OCI-LY7 (cell line): ENCODE data around the gene SPRY4. TPM values are rescaled to one million over a fixed set of nuclear protein-coding genes. Genes with fewer than 3 reads are reported as not detected.

ENCODE experiments used
- Bru-seq: library from RNA; stranded (reverse); fragments of 400-500 nt; gene quantifications from one replicate; lab custom pipeline; 2021; lab: Mats Ljungman, UMichigan
- BruChase-seq, 2 experiments: library from RNA; stranded (reverse); fragments of 400-500 nt; gene quantifications; one replicate each; lab custom pipeline; 2021; lab: Mats Ljungman, UMichigan
- BruUV-seq: library from RNA; stranded (reverse); fragments of 400-500 nt; replicated peaks from 2 replicates; lab custom pipeline; 2021; lab: Mats Ljungman, UMichigan
- CTCF ChIA-PET: fragments of 300-600 bp; sonication (Branson Sonifier 250); formaldehyde crosslinking; loops from one replicate; lab custom pipeline; 2022; ENCODE audit warnings: antibody characterized with exemption; ENCODE audit not compliant: unreplicated experiment; lab: Charles Lee
- POLR2A ChIA-PET: fragments of 300-600 bp; sonication (Branson Sonifier 250); formaldehyde crosslinking; loops from one replicate; lab custom pipeline; 2022; ENCODE audit warnings: antibody characterized with exemption; lab: Charles Lee
- DNase-seq: peaks from one replicate; pipeline ENCODE4 v3.0.0-alpha.2; 2015; ENCODE audit warnings: low spot score
- H2AFZ ChIP-seq: fragments of 200-600 bp; sonication (generic), shearing (Covaris generic); 2 replicates; pipeline ENCODE4 v1.6.1; 2014; ENCODE audit warnings: mild to moderate bottlenecking, antibody characterized with exemption, low read length, moderate library complexity
- H3K27ac ChIP-seq: fragments of 200-600 bp; sonication (generic); 2 replicates; pipeline ENCODE4 v1.5.1; 2014; ENCODE audit warnings: mixed run types, low read depth, mild to moderate bottlenecking, moderate library complexity, low read length, inconsistent platforms; ENCODE audit not compliant: poor library complexity, severe bottlenecking
- H3K36me3 ChIP-seq: fragments of 200-600 bp; sonication (generic); 2 replicates; pipeline ENCODE4 v1.6.1; 2014; ENCODE audit warnings: mild to moderate bottlenecking, antibody characterized with exemption, low read length, moderate library complexity, mixed read lengths; ENCODE audit not compliant: insufficient read depth
- H3K4me1 ChIP-seq: fragments of 200-600 bp; sonication (generic); 2 replicates; pipeline ENCODE4 v1.5.1; 2014; ENCODE audit warnings: mild to moderate bottlenecking, low read length; ENCODE audit not compliant: insufficient read depth, poor library complexity, severe bottlenecking
- H3K4me2 ChIP-seq: fragments of 200-600 bp; sonication (generic); 2 replicates; pipeline ENCODE4 v1.6.1; 2014; ENCODE audit warnings: mild to moderate bottlenecking, low read length
- H3K4me3 ChIP-seq: fragments of 200-600 bp; sonication (generic); 2 replicates; pipeline ENCODE4 v1.5.1; 2014; ENCODE audit warnings: mild to moderate bottlenecking, low read depth, low read length; ENCODE audit not compliant: poor library complexity, severe bottlenecking
- H3K79me2 ChIP-seq: fragments of 200-600 bp; sonication (generic); 2 replicates; pipeline ENCODE4 v1.6.1; 2016; ENCODE audit warnings: low read depth, mild to moderate bottlenecking, low read length, moderate library complexity, mixed read lengths; ENCODE audit not compliant: insufficient read depth
- H3K9me2 ChIP-seq: fragments of 200-600 bp; sonication (generic); 2 replicates; pipeline ENCODE4 v1.6.1; 2016; ENCODE audit warnings: mild to moderate bottlenecking, low read length, mixed read lengths; ENCODE audit not compliant: insufficient read depth
- H3K9me3 ChIP-seq: fragments of 200-600 bp; sonication (generic); 2 replicates; pipeline ENCODE4 v1.6.1; 2014; ENCODE audit warnings: mild to moderate bottlenecking, mixed run types, low read length, mixed read lengths
- H4K20me1 ChIP-seq: fragments of 200-600 bp; sonication (generic); 2 replicates; pipeline ENCODE4 v1.6.1; 2014; ENCODE audit warnings: mild to moderate bottlenecking, antibody characterized with exemption, low read length, moderate library complexity, mixed read lengths; ENCODE audit not compliant: insufficient read depth
- CTCF ChIP-seq: fragments of 200-600 bp; sonication (generic); conservative IDR thresholded peaks from 2 replicates; pipeline ENCODE4 v1.5.1; 2014; ENCODE audit warnings: mild to moderate bottlenecking, antibody characterized with exemption, low read length, moderate library complexity, mixed read lengths
- EZH2phosphoT487 ChIP-seq: fragments of 200-600 bp; sonication (generic); IDR thresholded peaks from 2 replicates; pipeline ENCODE4 v1.6.1; 2018; ENCODE audit warnings: low read depth, borderline replicate concordance, mild to moderate bottlenecking, mixed run types, antibody characterized with exemption, low read length, moderate library complexity, mixed read lengths
- intact Hi-C: fragments of 100-400 bp; cut with micrococcal nuclease; formaldehyde crosslinking; loops from one replicate; pipeline ENCODE4 v1.10.0; 2022; ENCODE audit not compliant: unreplicated experiment
- long read RNA-seq: library from polyadenylated mRNA; stranded (forward); transcript quantifications from one replicate; pipeline ENCODE4 v2.0.0, GENCODE V29; 2022
- total RNA-seq, 2 experiments: library from RNA; depleted of rRNA in 1 of 2; stranded (reverse); fragments of >200 nt in 1 of 2; shearing (Covaris generic) in 1 of 2; gene quantifications; 2 replicates each; pipeline ENCODE4 v1.2.3, GENCODE V29; 2014 to 2022

Gene SPRY4
- total RNA-seq (2014; rRNA removed; shearing (Covaris generic)) (not detected in 2 replicates), total RNA-seq (2022) (not detected in 2 replicates), Bru-seq, nascent RNA (percentile 16 among the genes with signal in this experiment), BruChase-seq, experiment 1, labeled RNA remaining after a 6-hour chase (percentile 11 among the genes with signal in this experiment), BruChase-seq, experiment 2, labeled RNA remaining after a 2-hour chase (percentile 19 among the genes with signal in this experiment)
- long read RNA-seq: 0 reads

DNA sequence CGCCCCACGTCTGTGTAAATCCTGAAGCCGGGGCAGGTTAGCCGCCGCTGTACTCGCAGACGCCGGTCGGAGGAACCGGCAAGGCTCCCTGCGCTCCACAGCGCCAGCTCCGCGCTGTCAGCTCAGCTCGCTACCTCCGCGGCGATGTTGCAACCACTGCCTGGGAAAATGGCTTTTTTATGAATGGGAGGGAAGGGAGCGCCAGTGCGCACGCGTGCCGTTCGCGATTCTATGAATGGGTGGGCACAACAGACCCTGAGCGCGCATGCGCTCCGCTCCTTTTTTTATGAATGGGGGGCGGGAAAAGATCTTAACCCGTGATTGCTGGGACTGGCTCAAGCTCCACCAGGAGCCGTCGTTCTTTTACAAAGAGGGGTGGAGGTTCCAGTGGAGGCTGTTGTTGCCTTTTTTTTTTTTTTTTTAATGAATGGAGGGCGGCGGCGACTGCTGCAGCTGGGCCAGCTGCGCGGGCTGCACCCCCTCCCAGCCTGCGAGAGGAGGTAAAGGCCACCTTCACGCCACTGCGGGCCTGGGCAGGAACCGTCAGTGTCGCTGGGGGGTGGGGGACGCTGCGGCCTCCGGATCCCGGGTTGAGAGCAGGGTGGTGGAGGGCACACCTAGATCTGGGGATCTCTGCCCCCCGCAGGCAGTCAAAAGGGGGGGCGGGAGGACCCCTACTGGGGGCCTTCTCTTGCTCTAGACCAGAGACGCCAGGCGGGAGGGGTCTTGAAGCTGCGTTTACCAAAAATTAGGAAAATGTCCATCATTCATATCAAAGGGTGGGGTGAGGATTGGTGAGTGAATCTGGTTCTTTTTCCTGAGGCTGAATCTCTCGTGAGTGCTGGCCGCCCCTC lies at the start of gene SPRY4:
Gene SPRY4 (minus strand): TSS at position 151 of the 854 bp plus-strand sequence. CDS start 9,913 bp downstream, outside the sequence.
- CTCF ChIA-PET: no interaction called here
- Histone ChIP-seq H3K4me3 (no peak within 1 kb of the TSS), H3K4me1 (no peaks in the 10 kb centered on the region), H3K9me3 (no peaks in the 10 kb centered on the region), H3K9me2 (no peaks in the 10 kb centered on the region), H3K36me3 (no peaks in the 10 kb centered on the region), H3K4me2 (peak within 1 kb of the TSS; percentile 10; the same call in 1 of the 2 replicates), H2AFZ (no peak within 1 kb of the TSS), H3K79me2 (no peaks in the 10 kb centered on the region), H3K27ac (no peak within 1 kb of the TSS), H4K20me1 (no peaks in the 10 kb centered on the region)
- POLR2A ChIA-PET: interaction anchor here (0.5 to 0.8 kb wide), 2 partner anchors 153 to 1632 kb away, joined by 3 to 5 read pairs; no protein-coding TSS in a partner anchor
- TF ChIP-seq CTCF: no peak
- DNase-seq: peak; percentile 79
- intact Hi-C loops: no loop called here
- BruUV-seq: no TSS peak

- intact Hi-C loops: no loop called here
- ChIA-PET CTCF (no interaction called here), POLR2A (interaction anchor here (0.7 kb wide), 1 partner anchor 548 kb away, joined by 4 read pairs; no protein-coding TSS in a partner anchor)
- Histone ChIP-seq H3K79me2 (no peaks in the 10 kb centered on the region), H3K9me2 (no peaks in the 10 kb centered on the region), H3K4me2 (no peak overlapping the region), H4K20me1 (no peaks in the 10 kb centered on the region), H2AFZ (no peak overlapping the region), H3K36me3 (no peaks in the 10 kb centered on the region), H3K4me3 (no peak overlapping the region), H3K9me3 (no peaks in the 10 kb centered on the region), H3K27ac (no peak overlapping the region), H3K4me1 (no peaks in the 10 kb centered on the region)
- TF ChIP-seq EZH2phosphoT487 (no peak), CTCF (no peak)
- no peak for DNase-seq
- no TSS peak for BruUV-seq
Observed at GRCh38 chr5:142368529-142368928, 43.7 kb upstream of the SPRY4 start.
